Smooth muscle cell (in vitro differentiated cells): ENCODE measurements around the gene ICA1. TPM values are rescaled to one million over a fixed set of nuclear protein-coding genes. Genes with fewer than 3 reads are reported as not detected.
A peak's percentile ranks its signal among the peaks of the same experiment; 100 is the strongest.
"Not testable (repeated sequence)": the region's sequence is repeated elsewhere in the genome, so short reads cannot be mapped to it uniquely, and the experiment has no call there.

ENCODE experiments used
- DNase-seq: peaks from one replicate; lab custom pipeline; 2025; ENCODE audit not compliant: unreplicated experiment; lab: John Stamatoyannopoulos, UW
- H2AFZ ChIP-seq: fragments of 200-600 bp; sonication (generic); 2 replicates; pipeline ENCODE4 v1.6.0; 2016; ENCODE audit warnings: antibody characterized with exemption, low read depth, mild to moderate bottlenecking
- H3F3A ChIP-seq: fragments of 200-600 bp; sonication (generic); 2 replicates; pipeline ENCODE4 v1.6.0; 2017; ENCODE audit warnings: antibody characterized with exemption, low read depth
- H3K27ac ChIP-seq: fragments of 200-600 bp; sonication (generic); 2 replicates; pipeline ENCODE4 v1.5.1; 2016; ENCODE audit warnings: low read depth, mild to moderate bottlenecking
- H3K27me3 ChIP-seq: fragments of 200-600 bp; sonication (generic); 2 replicates; pipeline ENCODE4 v1.6.1; 2016; ENCODE audit warnings: low read depth, mild to moderate bottlenecking
- H3K36me3 ChIP-seq: fragments of 200-600 bp; sonication (generic); 2 replicates; pipeline ENCODE4 v1.5.1; 2016; ENCODE audit warnings: low read depth
- H3K4me1 ChIP-seq: fragments of 200-600 bp; sonication (generic); 2 replicates; pipeline ENCODE4 v1.5.1; 2016; ENCODE audit warnings: low read depth
- H3K4me2 ChIP-seq: fragments of 200-600 bp; sonication (generic); 2 replicates; pipeline ENCODE4 v1.6.0; 2016; ENCODE audit warnings: mild to moderate bottlenecking
- H3K4me3 ChIP-seq: fragments of 200-600 bp; sonication (generic); 2 replicates; pipeline ENCODE4 v1.5.1; 2016; ENCODE audit warnings: mild to moderate bottlenecking
- H3K79me2 ChIP-seq: fragments of 200-600 bp; sonication (generic); 2 replicates; pipeline ENCODE4 v1.6.0; 2016; ENCODE audit warnings: low read depth, mild to moderate bottlenecking
- H3K9ac ChIP-seq: fragments of 200-600 bp; sonication (generic); 2 replicates; pipeline ENCODE4 v1.6.0; 2016; ENCODE audit warnings: low read depth
- H3K9me3 ChIP-seq: fragments of 200-600 bp; sonication (generic); replicated peaks from 2 replicates; pipeline ENCODE4 v1.5.1; 2016; ENCODE audit warnings: low read depth
- H4K20me1 ChIP-seq: fragments of 200-600 bp; sonication (generic); 2 replicates; pipeline ENCODE4 v1.6.0; 2016; ENCODE audit warnings: low read depth
- CTCF ChIP-seq: fragments of 200-600 bp; sonication (generic); IDR thresholded peaks from 2 replicates; pipeline ENCODE4 v1.5.1; 2017; ENCODE audit warnings: borderline replicate concordance, mild to moderate bottlenecking, antibody characterized with exemption; ENCODE audit not compliant: insufficient read depth, poor library complexity, severe bottlenecking
- WGBS: methylation state at CpG from one replicate; pipeline ENCODE4 v1.1.7; 2016; ENCODE audit warnings: low lambda C conversion rate; 5-methylcytosine and 5-hydroxymethylcytosine counted together
- polyA plus RNA-seq: library from polyadenylated mRNA; unstranded; fragments of >200 nt; fragmentation: Nextera tagmentation; extraction: Ambion mirVana; gene quantifications from 2 replicates; pipeline ENCODE4 v1.2.1, GENCODE V29; 2016
- total RNA-seq: library from RNA; depleted of rRNA; stranded (reverse); fragments of >200 nt; gene quantifications from 2 replicates; pipeline ENCODE4 v1.2.3, GENCODE V29; 2014

ICA1 gene
- total and polyA plus RNA-seq, 2 experiments from 2014 or later: 4.3 to 5.0 TPM

DNA sequence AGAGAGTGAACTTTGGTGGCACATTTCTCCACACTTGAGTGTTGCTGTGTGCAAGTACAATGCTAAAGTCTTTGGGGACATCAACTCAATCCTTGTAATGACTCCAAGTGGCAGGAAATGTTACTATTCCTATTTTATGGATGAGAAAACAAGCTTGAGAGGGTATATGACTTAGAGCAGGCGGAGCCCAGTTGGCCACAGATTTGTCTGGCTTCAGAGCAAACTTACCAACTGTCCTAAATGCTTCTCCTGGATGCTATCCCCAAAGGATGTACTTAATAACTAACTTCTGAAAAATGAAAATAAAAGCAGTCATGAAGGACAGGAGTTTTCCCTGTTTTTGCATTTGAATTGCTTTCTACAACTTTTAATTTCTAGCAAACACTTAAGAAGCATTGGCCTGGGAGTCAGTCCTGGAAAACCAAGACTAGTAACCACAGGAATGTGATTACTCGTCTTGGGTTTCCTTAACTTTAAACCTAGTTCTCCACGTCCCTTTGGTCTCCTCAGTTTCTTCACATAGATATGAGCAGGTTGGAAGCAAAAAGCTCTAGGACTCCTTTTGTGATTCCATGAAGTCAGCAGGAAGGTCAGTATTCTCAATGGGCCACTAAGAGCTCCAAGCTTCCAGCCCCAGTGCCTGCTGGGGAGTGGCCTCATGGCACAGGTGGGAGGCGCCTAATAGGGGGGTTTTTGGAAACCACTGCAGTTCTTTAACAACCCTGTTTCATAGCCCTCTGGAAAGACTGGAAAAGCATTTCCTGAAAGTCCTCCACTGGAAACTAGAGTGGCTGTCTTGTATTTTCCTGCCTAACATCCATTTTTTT lies 152.6 kb downstream of the ICA1 start:
- no peak overlapping the region for H3K27ac ChIP-seq
- H2AFZ ChIP-seq: no peak overlapping the region
- H3K4me2 ChIP-seq: peak overlapping the region; percentile 56
- no peaks in the 10 kb centered on the region for H4K20me1 ChIP-seq
- H3K9ac ChIP-seq: no peak overlapping the region
- no peaks in the 10 kb centered on the region for H3K36me3 ChIP-seq
- no peak overlapping the region for H3K4me3 ChIP-seq
- peaks cover 8% of the 10 kb centered on the region for H3K4me1 ChIP-seq
- no peak for DNase-seq
- peaks cover 3% of the 10 kb centered on the region for H3F3A ChIP-seq
- H3K9me3 ChIP-seq: no peaks in the 10 kb centered on the region
- TF ChIP-seq CTCF: no peak
- 47% methylated on average over 4 of the region's 4 CpGs for WGBS
- no peaks in the 10 kb centered on the region for H3K27me3 ChIP-seq
- no peaks in the 10 kb centered on the region for H3K79me2 ChIP-seq

- no peaks in the 10 kb centered on the region for H3K9me3 ChIP-seq
- peaks cover 3% of the 10 kb centered on the region for H3F3A ChIP-seq
- H4K20me1 ChIP-seq: no peaks in the 10 kb centered on the region
- WGBS: 58% methylated on average over 4 of the region's 4 CpGs
- no peaks in the 10 kb centered on the region for H3K79me2 ChIP-seq
- no peaks in the 10 kb centered on the region for H3K36me3 ChIP-seq
- no peak overlapping the region for H3K9ac ChIP-seq
- no peak for DNase-seq
- H3K27me3 ChIP-seq: no peaks in the 10 kb centered on the region
- no peak overlapping the region for H3K27ac ChIP-seq
- no peak overlapping the region for H3K4me2 ChIP-seq
- no peak for TF ChIP-seq CTCF
- H3K4me1 ChIP-seq: peaks cover 8% of the 10 kb centered on the region
- no peak overlapping the region for H2AFZ ChIP-seq
- H3K4me3 ChIP-seq: no peak overlapping the region
These were observed 156.4 kb downstream of the ICA1 start for GRCh38 chr7:8105449-8106095.

DNA sequence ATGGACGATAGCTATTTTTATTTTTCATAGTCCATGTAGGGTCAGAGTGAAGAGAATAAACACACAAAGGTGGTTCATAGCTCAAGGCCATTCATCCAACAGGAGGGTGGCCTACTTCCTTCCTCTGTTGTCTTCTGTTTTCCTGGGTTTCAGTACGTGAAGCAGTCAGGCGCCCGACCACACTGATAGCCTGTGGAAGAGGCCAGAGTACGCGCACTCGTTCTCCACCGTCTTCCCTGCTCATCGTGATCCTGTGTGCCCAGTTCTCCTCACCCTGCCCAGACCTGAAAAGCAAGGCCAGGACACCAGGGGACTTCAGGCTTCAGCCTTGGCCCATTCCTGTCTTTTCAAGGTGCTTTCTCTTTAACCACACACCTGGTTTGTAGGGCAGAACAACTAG lies 158.7 kb downstream of the ICA1 start:
- no peak for TF ChIP-seq CTCF
- H4K20me1 ChIP-seq: no peaks in the 10 kb centered on the region
- no peak overlapping the region for H2AFZ ChIP-seq
- H3K4me3 ChIP-seq: no peak overlapping the region
- H3K36me3 ChIP-seq: no peaks in the 10 kb centered on the region
- no peaks in the 10 kb centered on the region for H3F3A ChIP-seq
- no peaks in the 10 kb centered on the region for H3K9me3 ChIP-seq
- no peaks in the 10 kb centered on the region for H3K4me1 ChIP-seq
- H3K79me2 ChIP-seq: no peaks in the 10 kb centered on the region
- H3K27me3 ChIP-seq: no peaks in the 10 kb centered on the region
- H3K4me2 ChIP-seq: no peak overlapping the region
- no peak for DNase-seq
- H3K27ac ChIP-seq: no peak overlapping the region
- WGBS: 87% methylated on average over 9 of the region's 9 CpGs
- no peak overlapping the region for H3K9ac ChIP-seq

GRCh38 chr7:8101292-8101691 lies 160.7 kb downstream of the ICA1 start:
- not testable (repeated sequence) for H3K9me3 ChIP-seq, H2AFZ ChIP-seq, H3K27me3 ChIP-seq, H3K79me2 ChIP-seq, H3K36me3 ChIP-seq, H4K20me1 ChIP-seq, H3K9ac ChIP-seq, H3K4me2 ChIP-seq, H3K27ac ChIP-seq, DNase-seq, H3K4me3 ChIP-seq, H3K4me1 ChIP-seq, H3F3A ChIP-seq
- WGBS: 92% methylated on average over 4 of the region's 4 CpGs
